SK-N-SH (cell line): Measurements from ENCODE around the gene ATP5F1A. TPM values are rescaled to one million over a fixed set of nuclear protein-coding genes. Genes with fewer than 3 reads are reported as not detected.

ENCODE experiments used
- CTCF ChIA-PET: fragments of 300-600, 350-600 bp; formaldehyde crosslinking; extraction: SDS; loops from one replicate; lab custom pipeline; 2021; lab: Yijun Ruan, JAX
- POLR2A ChIA-PET: fragments of 350-600 bp; sonication (Branson Sonifier 250); formaldehyde crosslinking; extraction: SDS; loops from one replicate; lab custom pipeline; 2020; ENCODE audit warnings: antibody characterized with exemption, inconsistent platforms; lab: Yijun Ruan, JAX
- DNase-seq: peaks from one replicate; pipeline ENCODE4 v3.0.0; 2012
- H2AFZ ChIP-seq: fragments of 200-600 bp; sonication (generic); 2 replicates; pipeline ENCODE4 v1.8.1; 2016; ENCODE audit warnings: antibody characterized with exemption, mild to moderate bottlenecking, low read depth
- H3F3A ChIP-seq: fragments of 200-600 bp; sonication (generic); replicated peaks from 2 replicates; pipeline ENCODE3; 2016; ENCODE audit warnings: antibody characterized with exemption, mild to moderate bottlenecking; ENCODE audit not compliant: insufficient read depth
- H3K27ac ChIP-seq, 2 experiments: fragments of 200-500 bp in 1 of 2; fragments of 200-600 bp in 1 of 2; sonication (Bioruptor generic) in 1 of 2; sonication (generic), shearing (Covaris generic) in 1 of 2; 2 replicates each; pipeline versions ENCODE4 v1.5.1 to v1.6.1; 2014 to 2016; ENCODE audit warnings: low read depth in 2 of 2, inconsistent platforms in 1 of 2, low read length in 1 of 2, mild to moderate bottlenecking in 1 of 2, mixed read lengths in 1 of 2
- H3K27me3 ChIP-seq: fragments of 200-600 bp; sonication (generic), shearing (Covaris generic); 2 replicates; pipeline ENCODE4 v1.6.1; 2016; ENCODE audit warnings: mixed run types; ENCODE audit not compliant: insufficient read depth
- H3K36me3 ChIP-seq, 2 experiments: fragments of 200-500 bp in 1 of 2; fragments of 200-600 bp in 1 of 2; sonication (Bioruptor generic) in 1 of 2; sonication (generic) in 1 of 2; replicated peaks in 1 of 2; 2 replicates each; pipeline versions ENCODE3 to v1.5.1; 2014 to 2016; ENCODE audit warnings: low read length in 1 of 2, mild to moderate bottlenecking in 1 of 2; ENCODE audit not compliant: insufficient read depth in 2 of 2, control insufficient read depth in 1 of 2
- H3K4me1 ChIP-seq, 2 experiments: fragments of 200-500 bp in 1 of 2; fragments of 200-600 bp in 1 of 2; sonication (Bioruptor generic) in 1 of 2; sonication (generic), shearing (Covaris generic) in 1 of 2; 2 replicates each; pipeline versions ENCODE4 v1.5.1 to v1.6.1; 2014 to 2016; ENCODE audit warnings: low read depth in 1 of 2, low read length in 1 of 2, mixed run types in 1 of 2; ENCODE audit not compliant: insufficient read depth in 2 of 2, control insufficient read depth in 1 of 2
- H3K4me2 ChIP-seq: fragments of 200-600 bp; sonication (generic), shearing (Covaris generic); 2 replicates; pipeline ENCODE4 v1.6.1; 2017; ENCODE audit warnings: mixed run types
- H3K4me3 ChIP-seq, 2 experiments: fragments of 200-500 bp in 1 of 2; fragments of 200-600 bp in 1 of 2; sonication (Bioruptor generic) in 1 of 2; sonication (generic), shearing (Covaris generic) in 1 of 2; 2 replicates each; pipeline versions ENCODE4 v1.5.1 to v1.8.1; 2014 to 2016; ENCODE audit warnings: low read depth in 2 of 2, inconsistent platforms in 1 of 2, low read length in 1 of 2, mild to moderate bottlenecking in 1 of 2, mixed read lengths in 1 of 2, moderate library complexity in 1 of 2
- H3K79me2 ChIP-seq: fragments of 200-600 bp; sonication (generic); 2 replicates; pipeline ENCODE4 v1.8.1; 2017; ENCODE audit warnings: mild to moderate bottlenecking; ENCODE audit not compliant: insufficient read depth
- H3K9ac ChIP-seq: fragments of 200-600 bp; sonication (generic); 2 replicates; pipeline ENCODE4 v1.6.1; 2017; ENCODE audit warnings: mixed run types
- H3K9me2 ChIP-seq: fragments of 200-600 bp; sonication (generic); 2 replicates; pipeline ENCODE4 v1.6.1; 2017; ENCODE audit warnings: mixed run types
- H3K9me3 ChIP-seq: fragments of 200-600 bp; sonication (generic); 2 replicates; pipeline ENCODE4 v1.6.1; 2017; ENCODE audit warnings: mixed run types, mild to moderate bottlenecking, moderate library complexity
- H4K20me1 ChIP-seq: fragments of 200-600 bp; sonication (generic); 2 replicates; pipeline ENCODE4 v1.6.1; 2017; ENCODE audit warnings: mild to moderate bottlenecking, mixed run types; ENCODE audit not compliant: insufficient read depth
- CHD2 ChIP-seq: fragments of 150-350 bp; IDR thresholded peaks from 2 replicates; pipeline ENCODE4 v1.6.1; 2018; ENCODE audit warnings: low read length; ENCODE audit not compliant: partially characterized antibody
- CTCF ChIP-seq: fragments of 200-600 bp; sonication (generic); IDR thresholded peaks from 2 replicates; pipeline ENCODE4 v1.6.1; 2017; ENCODE audit warnings: antibody characterized with exemption, mild to moderate bottlenecking, moderate library complexity
- EP300 ChIP-seq, 2 experiments: IDR thresholded peaks; 2 replicates each; pipeline versions ENCODE4 v1.4.0 to v1.6.1; 2012; ENCODE audit warnings: borderline replicate concordance in 1 of 2, low read depth in 1 of 2, low read length in 1 of 2
- FOXJ3 ChIP-seq: sonication (generic); formaldehyde crosslinking; IDR thresholded peaks from 2 replicates; pipeline ENCODE4 v1.5.1; 2020; ENCODE audit warnings: mild to moderate bottlenecking, missing genetic modification reagents
- GABPA ChIP-seq: IDR thresholded peaks from 2 replicates; pipeline ENCODE4 v1.4.0; 2012; ENCODE audit warnings: low read depth, mild to moderate bottlenecking
- JUND ChIP-seq: IDR thresholded peaks from 2 replicates; pipeline ENCODE4 v1.4.0; 2012
- MAX ChIP-seq: IDR thresholded peaks from 2 replicates; pipeline ENCODE4 v1.4.0; 2012; ENCODE audit warnings: low read depth
- NFIC ChIP-seq: IDR thresholded peaks from 2 replicates; pipeline ENCODE4 v1.4.0; 2012; ENCODE audit warnings: borderline replicate concordance
- NRF1 ChIP-seq: IDR thresholded peaks from 2 replicates; pipeline ENCODE4 v1.6.1; 2012; ENCODE audit warnings: low read depth, mild to moderate bottlenecking, low read length
- POLR2AphosphoS5 ChIP-seq: IDR thresholded peaks from 2 replicates; pipeline ENCODE4 v1.6.1; 2012; ENCODE audit warnings: low read depth, low read length
- RCOR1 ChIP-seq: fragments of 150-350 bp; IDR thresholded peaks from 2 replicates; pipeline ENCODE4 v1.6.1; 2017; ENCODE audit warnings: antibody characterized with exemption, low read length
- RFX5 ChIP-seq: IDR thresholded peaks from 2 replicates; pipeline ENCODE4 v1.6.1; 2012; ENCODE audit warnings: mild to moderate bottlenecking, improper control_type of control experiment, low read length
- RXRA ChIP-seq: IDR thresholded peaks from 2 replicates; pipeline ENCODE4 v1.4.0; 2012; ENCODE audit warnings: low read depth, mild to moderate bottlenecking, borderline replicate concordance
- TAF1 ChIP-seq: IDR thresholded peaks from 2 replicates; pipeline ENCODE4 v1.6.1; 2012; ENCODE audit warnings: low read depth, mild to moderate bottlenecking, low read length, moderate library complexity, borderline replicate concordance
- TCF12 ChIP-seq: IDR thresholded peaks from 2 replicates; pipeline ENCODE4 v1.4.0; 2012
- TEAD4 ChIP-seq: IDR thresholded peaks from 2 replicates; pipeline ENCODE4 v1.4.0; 2012; ENCODE audit warnings: mild to moderate bottlenecking, borderline replicate concordance; ENCODE audit not compliant: insufficient read depth
- YY1 ChIP-seq: IDR thresholded peaks from 2 replicates; pipeline ENCODE4 v1.4.0; 2012; ENCODE audit warnings: low read depth, mild to moderate bottlenecking
- ZBTB33 ChIP-seq: IDR thresholded peaks from 2 replicates; pipeline ENCODE4 v1.4.0; 2012; ENCODE audit warnings: low read depth, borderline replicate concordance
- WGBS: methylation state at CpG from one replicate; pipeline ENCODE4 v1.1.6; 2017; ENCODE audit warnings: low lambda C conversion rate; 5-methylcytosine and 5-hydroxymethylcytosine counted together
- polyA plus RNA-seq, 3 experiments: library from polyadenylated mRNA; depleted of rRNA; stranded (reverse); fragments of >200 nt; gene quantifications; 2 replicates each; pipeline ENCODE4 v1.2.3, GENCODE V29; 2012

The ATP5F1A gene
- polyA plus RNA-seq, 1 of the 3 experiments (the other 2 are of a cell fraction): 610 TPM

- POLR2A ChIA-PET: no interaction called here
- Histone ChIP-seq H3K4me3 (no peak overlapping the region), H3K4me1 (no peaks in the 10 kb centered on the region), H3K9me3 (no peaks in the 10 kb centered on the region), H3K27ac (no peak overlapping the region), H3K9me2 (no peaks in the 10 kb centered on the region), H3K27me3 (no peaks in the 10 kb centered on the region)
- TF ChIP-seq JUND: no peak
- TF ChIP-seq CTCF: no peak
- TF ChIP-seq POLR2AphosphoS5: no peak
- TF ChIP-seq GABPA: no peak
- TF ChIP-seq NFIC: no peak
- TF ChIP-seq TEAD4: no peak
- TF ChIP-seq TAF1: no peak
- no peak for TF ChIP-seq ZBTB33
- no peak for TF ChIP-seq RFX5
- TF ChIP-seq, all 33 proteins: peak for 0
- no peaks in the 10 kb centered on the region for H3F3A ChIP-seq
- H3K79me2 ChIP-seq: 0 out of 2 replicates have a peak, but pooled peaks cover under 1% of the 10 kb centered on the region
- no peak overlapping the region for H3K4me2 ChIP-seq
- no peak for DNase-seq
- H2AFZ ChIP-seq: no peak overlapping the region
- CTCF ChIA-PET: interaction anchor here (0.7 to 2.4 kb wide), 2 partner anchors 12 to 303 kb away, joined by 3 to 17 read pairs; no protein-coding TSS in a partner anchor
- no peaks in the 10 kb centered on the region for H3K36me3 ChIP-seq
- H4K20me1 ChIP-seq: no peaks in the 10 kb centered on the region
- no peak overlapping the region for H3K9ac ChIP-seq
- WGBS: 83% methylated on average over 3 of the region's 3 CpGs
Observed at GRCh38 chr18:46061387-46061786, 36.7 kb downstream of the ATP5F1A start.

- POLR2A ChIA-PET: interaction anchor here (0.9 kb wide), 1 partner anchor 135 kb away, joined by 3 read pairs; no protein-coding TSS in a partner anchor
- Histone ChIP-seq H4K20me1 (no peaks in the 10 kb centered on the region), H3K9me2 (no peaks in the 10 kb centered on the region), H3K9ac (no peak overlapping the region), H3K36me3 (no peaks in the 10 kb centered on the region), H3K79me2 (no peaks in the 10 kb centered on the region), H3K4me3 (no peak overlapping the region), H2AFZ (no peak overlapping the region), H3K27me3 (no peaks in the 10 kb centered on the region), H3K27ac (no peak overlapping the region), H3K9me3 (no peaks in the 10 kb centered on the region), H3K4me2 (no peak overlapping the region), H3K4me1 (no peaks in the 10 kb centered on the region; a peak in 1 of 4 replicates), H3F3A (no peaks in the 10 kb centered on the region)
- no peak for DNase-seq
- 85% methylated on average over 3 of the region's 3 CpGs for WGBS
- CTCF ChIA-PET: interaction anchor here (2.4 kb wide), 1 partner anchor 13 kb away, joined by 17 read pairs; no protein-coding TSS in a partner anchor
- TF ChIP-seq CHD2: no peak
- no peak for TF ChIP-seq TAF1
- no peak for TF ChIP-seq POLR2AphosphoS5
- TF ChIP-seq TCF12: no peak
- no peak for TF ChIP-seq EP300 (IDR thresholded peaks at IDR 0.05; ENCODE audit: borderline replicate concordance in 1 of 2, low read depth in 1 of 2, low read length in 1 of 2)
- TF ChIP-seq FOXJ3 (CRISPR knock-in tag): no peak
- TF ChIP-seq RFX5: no peak
- TF ChIP-seq JUND: no peak
- TF ChIP-seq YY1: no peak
- TF ChIP-seq ZBTB33: no peak
- TF ChIP-seq NRF1: no peak
- TF ChIP-seq CTCF: no peak
- no peak for TF ChIP-seq TEAD4
- TF ChIP-seq RXRA: no peak
- TF ChIP-seq RCOR1: no peak
- no peak for TF ChIP-seq MAX
Observed at GRCh38 chr18:46060359-46060841, 37.7 kb downstream of the ATP5F1A start.
